Coronary artery (tissue), 2 donors: ENCODE results near the gene RPL10.

ENCODE experiments used
- DNase-seq: peaks from one replicate; pipeline ENCODE4 v3.0.0-alpha.2; 2017; ENCODE audit warnings: low spot score
- H3K27ac ChIP-seq, 2 donors: fragments of 200-600 bp; sonication (generic); one replicate each; pipeline ENCODE4 v1.5.1; 2016 to 2019
- H3K4me3 ChIP-seq: fragments of 200-600 bp; sonication (generic); 2 replicates; pipeline ENCODE4 v1.5.1; 2016; ENCODE audit warnings: mild to moderate bottlenecking, moderate library complexity
- TF ChIP-seq, protein P1 (sequence below): fragments of 200-600 bp; sonication (generic); IDR thresholded peaks from one replicate; pipeline ENCODE4 v1.5.1; 2019; ENCODE audit warnings: antibody characterized with exemption

The RPL10 gene

DNA sequence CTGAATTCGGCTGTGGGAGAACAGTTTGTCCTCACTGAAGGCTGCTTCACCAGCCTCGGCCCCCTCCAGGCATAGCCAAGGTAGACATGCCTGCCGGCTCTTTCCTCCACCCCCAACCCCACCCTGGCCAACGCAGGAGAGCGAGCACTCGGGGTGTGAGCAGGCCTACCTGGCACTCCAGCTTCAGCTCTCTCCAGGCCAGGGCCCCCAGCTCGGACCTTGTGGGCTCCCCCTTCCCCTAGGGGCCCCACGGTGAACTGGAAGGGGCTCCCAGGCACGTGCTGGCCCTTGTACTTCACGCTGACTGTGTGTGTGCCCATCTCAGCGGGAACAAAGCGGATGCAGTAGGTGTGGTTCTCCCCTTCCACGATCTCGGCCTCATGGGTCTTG lies 46.2 kb upstream of the RPL10 start:
- TF ChIP-seq, protein P1, sequence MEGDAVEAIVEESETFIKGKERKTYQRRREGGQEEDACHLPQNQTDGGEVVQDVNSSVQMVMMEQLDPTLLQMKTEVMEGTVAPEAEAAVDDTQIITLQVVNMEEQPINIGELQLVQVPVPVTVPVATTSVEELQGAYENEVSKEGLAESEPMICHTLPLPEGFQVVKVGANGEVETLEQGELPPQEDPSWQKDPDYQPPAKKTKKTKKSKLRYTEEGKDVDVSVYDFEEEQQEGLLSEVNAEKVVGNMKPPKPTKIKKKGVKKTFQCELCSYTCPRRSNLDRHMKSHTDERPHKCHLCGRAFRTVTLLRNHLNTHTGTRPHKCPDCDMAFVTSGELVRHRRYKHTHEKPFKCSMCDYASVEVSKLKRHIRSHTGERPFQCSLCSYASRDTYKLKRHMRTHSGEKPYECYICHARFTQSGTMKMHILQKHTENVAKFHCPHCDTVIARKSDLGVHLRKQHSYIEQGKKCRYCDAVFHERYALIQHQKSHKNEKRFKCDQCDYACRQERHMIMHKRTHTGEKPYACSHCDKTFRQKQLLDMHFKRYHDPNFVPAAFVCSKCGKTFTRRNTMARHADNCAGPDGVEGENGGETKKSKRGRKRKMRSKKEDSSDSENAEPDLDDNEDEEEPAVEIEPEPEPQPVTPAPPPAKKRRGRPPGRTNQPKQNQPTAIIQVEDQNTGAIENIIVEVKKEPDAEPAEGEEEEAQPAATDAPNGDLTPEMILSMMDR, result no peak
- no peak for DNase-seq
- peak overlapping the region in 1 of 2 donors; percentile 46 for H3K27ac ChIP-seq

GRCh38 chrX:154352466-154352865 lies 45.7 kb upstream of the RPL10 start:
- TF ChIP-seq, protein P1, result no peak
- H3K4me3 ChIP-seq, result no peak overlapping the region
- H3K27ac ChIP-seq, result peak overlapping the region in 1 of 2 donors; percentile 46
- no peak for DNase-seq

More for the DNA sequence above, 46.2 kb upstream of the RPL10 start:
- H3K4me3 ChIP-seq, result no peak overlapping the region

DNA sequence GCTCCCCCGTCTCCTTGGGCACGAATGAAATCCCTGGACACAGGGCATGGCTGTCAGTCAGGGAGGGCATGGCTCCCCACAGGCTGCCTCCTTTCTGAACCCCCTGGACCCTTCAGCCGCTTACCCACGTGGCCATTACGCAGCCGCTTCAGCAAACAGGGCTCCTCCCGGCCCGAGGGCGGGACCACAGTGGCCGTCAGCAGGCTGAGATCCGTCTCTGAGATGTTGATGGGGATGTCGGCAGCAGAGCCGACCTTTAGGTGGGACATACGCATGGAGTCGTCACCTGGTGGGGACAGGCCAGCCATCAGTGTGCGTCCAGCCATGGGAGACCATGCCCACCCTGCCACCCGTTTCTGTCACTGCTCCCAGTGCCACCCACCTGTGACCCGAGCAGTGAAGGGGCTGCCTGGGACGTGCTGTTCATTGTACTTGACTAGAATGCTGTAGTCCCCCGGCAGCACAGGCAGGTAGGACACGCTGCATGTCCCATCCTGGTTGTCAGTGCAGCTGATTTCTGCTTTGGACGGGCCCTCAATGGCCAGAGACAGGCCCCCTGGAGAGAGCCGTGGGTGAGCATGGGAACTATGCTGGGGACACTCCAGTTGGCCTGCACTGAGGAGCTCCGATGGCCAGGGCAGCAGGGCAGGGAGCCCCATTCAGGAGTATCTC lies 44.9 kb upstream of the RPL10 start:
- TF ChIP-seq, protein P1, result no peak
- peak overlapping the region in 1 of 2 donors; percentile 46 for H3K27ac ChIP-seq
- H3K4me3 ChIP-seq, result no peak overlapping the region
- DNase-seq, result no peak

DNA sequence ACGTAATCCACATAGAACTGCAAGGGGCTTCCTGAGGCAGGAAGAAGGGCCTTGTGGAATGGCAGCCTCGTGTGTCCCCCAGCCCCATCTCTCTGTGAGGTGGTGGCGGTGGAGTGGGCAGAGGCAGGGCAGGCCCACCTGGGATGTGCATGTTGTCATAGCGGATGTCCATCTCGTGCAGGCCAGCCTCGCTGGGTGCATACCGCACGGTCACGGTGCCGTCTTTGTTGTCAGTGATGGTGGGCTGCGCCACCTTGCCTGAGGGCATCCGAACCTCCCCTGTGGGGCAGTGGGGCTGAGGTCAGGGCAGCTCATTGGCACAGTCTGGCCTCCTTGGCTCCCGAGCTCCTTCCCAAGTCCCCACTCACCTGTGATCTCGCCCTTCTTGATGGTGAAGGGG lies 44.2 kb upstream of the RPL10 start:
- TF ChIP-seq, protein P1, result no peak
- DNase-seq, result no peak
- Histone ChIP-seq H3K27ac (peak overlapping the region in 1 of 2 donors; percentile 46), H3K4me3 (no peak overlapping the region)

DNA sequence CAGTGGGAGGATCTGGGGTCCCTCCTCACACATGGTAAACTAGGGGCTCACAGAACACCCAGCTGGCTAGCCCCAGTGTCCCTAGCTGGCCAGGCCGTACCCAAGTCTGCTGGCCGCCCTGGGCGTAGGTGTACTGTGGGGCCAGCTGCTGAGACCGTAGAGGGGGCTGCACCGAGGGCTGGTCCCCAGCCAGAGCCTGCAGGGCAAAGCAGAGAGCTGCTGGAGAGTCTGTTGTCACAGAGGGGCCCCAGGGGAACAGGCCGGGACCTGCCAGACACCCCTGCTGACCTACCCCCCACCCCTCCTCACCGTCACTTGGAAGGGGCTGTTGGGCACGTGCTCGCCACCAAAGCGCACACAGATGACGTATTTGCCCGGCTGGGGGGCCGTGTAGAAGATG lies 43.7 kb upstream of the RPL10 start:
- TF ChIP-seq, protein P1, result no peak
- DNase-seq, result no peak
- H3K4me3 ChIP-seq, result no peak overlapping the region
- peak overlapping the region in 1 of 2 donors; percentile 46 for H3K27ac ChIP-seq

GRCh38 chrX:154355094-154355775 lies 42.9 kb upstream of the RPL10 start:
- TF ChIP-seq, protein P1, result no peak
- Histone ChIP-seq H3K27ac (peak overlapping the region in 1 of 2 donors; percentile 72), H3K4me3 (no peak overlapping the region)
- DNase-seq, result no peak

GRCh38 chrX:154355776-154356140 lies 42.4 kb upstream of the RPL10 start:
- TF ChIP-seq, protein P1, result no peak
- no peak for DNase-seq
- peak overlapping the region in 1 of 2 donors; percentile 72 for H3K27ac ChIP-seq
- peak overlapping the region; percentile 17 for H3K4me3 ChIP-seq
